Muscle of arm (tissue), 12 donors: ENCODE results near the gene EFNA5. TPM values are rescaled to one million over a fixed set of nuclear protein-coding genes. Genes with fewer than 3 reads are reported as not detected.

Source experiments
- DNase-seq: peaks from one replicate; pipeline ENCODE4 v3.0.0-alpha.2; 2013
- polyA plus RNA-seq, 12 donors: library from polyadenylated mRNA; unstranded; fragments of 120-200 nt; gene quantifications; one replicate each; pipeline ENCODE4 v1.2.1, GENCODE V29; 2013; ENCODE audit not compliant: insufficient read length in 12 of 12

The EFNA5 gene
- polyA plus RNA-seq, 12 donors: 3.5 to 34.8 (median 6.3) TPM; not detected in 1

GRCh38 chr5:107651325-107651724 lies 19.4 kb downstream of the EFNA5 start:
- DNase-seq: no peak

- no peak for DNase-seq
Measured at GRCh38 chr5:107646418-107646817, 24.3 kb downstream of the EFNA5 start.

- DNase-seq: no peak
Measured at GRCh38 chr5:107640568-107640967, 30.2 kb downstream of the EFNA5 start.

- DNase-seq: no peak
Measured at GRCh38 chr5:107639990-107640389, 30.7 kb downstream of the EFNA5 start.

GRCh38 chr5:107636555-107636954 lies 34.2 kb downstream of the EFNA5 start:
- DNase-seq: no peak

GRCh38 chr5:107636068-107636467 lies 34.7 kb downstream of the EFNA5 start:
- DNase-seq: no peak

GRCh38 chr5:107634981-107635848 lies 35.5 kb downstream of the EFNA5 start:
- no peak for DNase-seq

GRCh38 chr5:107633171-107633901 lies 37.4 kb downstream of the EFNA5 start:
- DNase-seq: no peak

- no peak for DNase-seq
Measured at GRCh38 chr5:107631805-107632362, 38.9 kb downstream of the EFNA5 start.

GRCh38 chr5:107630184-107630583 lies 40.6 kb downstream of the EFNA5 start:
- no peak for DNase-seq

GRCh38 chr5:107624235-107624634 lies 46.5 kb downstream of the EFNA5 start:
- DNase-seq: no peak

GRCh38 chr5:107621089-107621488 lies 49.6 kb downstream of the EFNA5 start:
- DNase-seq: no peak

- DNase-seq: no peak
Measured at GRCh38 chr5:107619781-107620180, 51.0 kb downstream of the EFNA5 start.

- DNase-seq: no peak
Measured at GRCh38 chr5:107618242-107618641, 52.5 kb downstream of the EFNA5 start.

- no peak for DNase-seq
Measured at GRCh38 chr5:107617052-107617451, 53.7 kb downstream of the EFNA5 start.

- no peak for DNase-seq
Measured at GRCh38 chr5:107616213-107616612, 54.5 kb downstream of the EFNA5 start.

- no peak for DNase-seq
Measured at GRCh38 chr5:107615299-107615817, 55.4 kb downstream of the EFNA5 start.

GRCh38 chr5:107612541-107612940 lies 58.2 kb downstream of the EFNA5 start:
- no peak for DNase-seq

- DNase-seq: no peak
Measured at GRCh38 chr5:107610798-107611197, 59.9 kb downstream of the EFNA5 start.

- DNase-seq: no peak
Measured at GRCh38 chr5:107607671-107608345, 62.9 kb downstream of the EFNA5 start.

GRCh38 chr5:107607196-107607595 lies 63.5 kb downstream of the EFNA5 start:
- DNase-seq: no peak

- DNase-seq: no peak
Measured at GRCh38 chr5:107605596-107606125, 65.1 kb downstream of the EFNA5 start.
